HEK293 (cell line): Measurements from ENCODE around the gene ARMC3.
A peak's percentile ranks its signal among the peaks of the same experiment; 100 is the strongest.

ENCODE experiments used
- KLF7 ChIP-seq: fragments of 450-650 bp; formaldehyde crosslinking; IDR thresholded peaks from 2 replicates; pipeline ENCODE4 v1.5.1; 2016; ENCODE audit warnings: missing biosample characterization, missing genetic modification characterization, borderline replicate concordance
- KLF9 ChIP-seq: fragments of 450-650 bp; formaldehyde crosslinking; IDR thresholded peaks from 2 replicates; pipeline ENCODE4 v1.5.1; 2016; ENCODE audit warnings: missing biosample characterization, missing genetic modification characterization, low read depth
- PRDM1 ChIP-seq: fragments of 450-650 bp; formaldehyde crosslinking; IDR thresholded peaks from 2 replicates; pipeline ENCODE4; 2016; ENCODE audit warnings: missing biosample characterization, missing genetic modification characterization
- SP7 ChIP-seq: fragments of 450-650 bp; formaldehyde crosslinking; IDR thresholded peaks from 2 replicates; pipeline ENCODE4 v1.5.1; 2016; ENCODE audit warnings: missing biosample characterization, missing genetic modification characterization
- YY1 ChIP-seq: fragments of 450-650 bp; formaldehyde crosslinking; IDR thresholded peaks from 2 replicates; pipeline ENCODE4 v1.5.1; 2018; ENCODE audit warnings: missing biosample characterization, missing genetic modification characterization
- ZBTB48 ChIP-seq: fragments of 450-650 bp; formaldehyde crosslinking; IDR thresholded peaks from 2 replicates; pipeline ENCODE4 v1.5.1; 2016; ENCODE audit warnings: missing biosample characterization, missing genetic modification characterization
- ZFHX2 ChIP-seq: fragments of 450-650 bp; formaldehyde crosslinking; conservative IDR thresholded peaks from 2 replicates; pipeline ENCODE4 v1.5.1; 2016; ENCODE audit warnings: missing biosample characterization, missing genetic modification characterization
- ZIC2 ChIP-seq: fragments of 450-650 bp; formaldehyde crosslinking; IDR thresholded peaks from 2 replicates; pipeline ENCODE4 v1.5.1; 2016; ENCODE audit warnings: missing biosample characterization, missing genetic modification characterization
- ZNF19 ChIP-seq: fragments of 450-650 bp; formaldehyde crosslinking; IDR thresholded peaks from 2 replicates; pipeline ENCODE4; 2016; ENCODE audit warnings: missing biosample characterization, missing genetic modification characterization, low read depth
- ZNF202 ChIP-seq: fragments of 450-650 bp; formaldehyde crosslinking; IDR thresholded peaks from 2 replicates; pipeline ENCODE4 v1.5.1; 2016; ENCODE audit warnings: missing biosample characterization, missing genetic modification characterization, borderline replicate concordance
- ZNF214 ChIP-seq: fragments of 450-650 bp; formaldehyde crosslinking; IDR thresholded peaks from 2 replicates; pipeline ENCODE4 v1.5.1; 2017; ENCODE audit warnings: missing biosample characterization, mild to moderate bottlenecking, missing genetic modification characterization, borderline replicate concordance
- ZNF24 ChIP-seq: fragments of 450-650 bp; formaldehyde crosslinking; IDR thresholded peaks from 2 replicates; pipeline ENCODE4 v1.5.1; 2016; ENCODE audit warnings: missing biosample characterization, missing genetic modification characterization
- ZNF37A ChIP-seq: fragments of 450-650 bp; IDR thresholded peaks from 2 replicates; pipeline ENCODE4 v1.5.1; 2018; ENCODE audit warnings: missing biosample characterization, missing genetic modification characterization
- ZNF48 ChIP-seq: fragments of 450-650 bp; formaldehyde crosslinking; IDR thresholded peaks from 2 replicates; pipeline ENCODE4 v1.5.1; 2016; ENCODE audit warnings: missing biosample characterization, missing genetic modification characterization
- ZNF510 ChIP-seq: fragments of 450-650 bp; formaldehyde crosslinking; IDR thresholded peaks from 2 replicates; pipeline ENCODE4 v1.5.1; 2018; ENCODE audit warnings: mild to moderate bottlenecking, missing genetic modification characterization, missing biosample characterization; ENCODE audit not compliant: insufficient replicate concordance
- ZNF529 ChIP-seq: fragments of 450-650 bp; formaldehyde crosslinking; IDR thresholded peaks from 2 replicates; pipeline ENCODE4 v1.5.1; 2017; ENCODE audit warnings: missing genetic modification characterization, missing biosample characterization; ENCODE audit not compliant: insufficient replicate concordance
- ZNF621 ChIP-seq: fragments of 450-650 bp; formaldehyde crosslinking; IDR thresholded peaks from 2 replicates; pipeline ENCODE4 v1.5.1; 2017; ENCODE audit warnings: missing biosample characterization, missing genetic modification characterization
- ZNF626 ChIP-seq: fragments of 450-650 bp; sonication (Bioruptor Pico); formaldehyde crosslinking; IDR thresholded peaks from 2 replicates; pipeline ENCODE4 v1.5.1; 2018; ENCODE audit warnings: missing biosample characterization, missing genetic modification characterization, inconsistent platforms
- ZNF677 ChIP-seq: fragments of 450-650 bp; IDR thresholded peaks from 2 replicates; pipeline ENCODE4 v1.5.0; 2018; ENCODE audit warnings: missing biosample characterization, mild to moderate bottlenecking, missing genetic modification characterization, moderate library complexity
- ZNF768 ChIP-seq: fragments of 450-650 bp; formaldehyde crosslinking; IDR thresholded peaks from 2 replicates; pipeline ENCODE4 v1.5.1; 2018; ENCODE audit warnings: missing biosample characterization, mild to moderate bottlenecking, missing genetic modification characterization
- ZSCAN30 ChIP-seq: fragments of 450-650 bp; IDR thresholded peaks from 2 replicates; pipeline ENCODE4 v1.5.1; 2018; ENCODE audit warnings: missing biosample characterization, mild to moderate bottlenecking, missing genetic modification characterization, moderate library complexity
- TF ChIP-seq, protein P1 (sequence below): fragments of 450-650 bp; formaldehyde crosslinking; IDR thresholded peaks from 2 replicates; pipeline ENCODE4 v1.5.1; 2017; ENCODE audit warnings: missing biosample characterization, missing genetic modification characterization
- TF ChIP-seq, protein P2 (sequence below): fragments of 450-650 bp; formaldehyde crosslinking; IDR thresholded peaks from 2 replicates; pipeline ENCODE4 v1.5.1; 2016; ENCODE audit warnings: missing biosample characterization, missing genetic modification characterization
- TF ChIP-seq, protein P3 (sequence below): fragments of 450-650 bp; formaldehyde crosslinking; IDR thresholded peaks from 2 replicates; pipeline ENCODE4 v1.5.1; 2016; ENCODE audit warnings: missing biosample characterization, missing genetic modification characterization
- TF ChIP-seq, protein P4 (sequence below): fragments of 450-650 bp; formaldehyde crosslinking; optimal IDR thresholded peaks from 2 replicates; pipeline ENCODE3; 2016; ENCODE audit warnings: missing biosample characterization, mild to moderate bottlenecking, missing genetic modification characterization
- TF ChIP-seq, protein P5 (sequence below): fragments of 450-650 bp; formaldehyde crosslinking; IDR thresholded peaks from 2 replicates; pipeline ENCODE4 v1.5.1; 2016; ENCODE audit warnings: missing biosample characterization, missing genetic modification characterization
- TF ChIP-seq, protein P6 (sequence below): fragments of 450-650 bp; formaldehyde crosslinking; IDR thresholded peaks from 2 replicates; pipeline ENCODE4 v1.5.0; 2017; ENCODE audit warnings: missing biosample characterization, missing genetic modification characterization, borderline replicate concordance
- TF ChIP-seq, protein P7 (sequence below): fragments of 450-650 bp; formaldehyde crosslinking; IDR thresholded peaks from 2 replicates; pipeline ENCODE4 v1.5.1; 2017; ENCODE audit warnings: missing biosample characterization, missing genetic modification characterization

ARMC3 gene

DNA sequence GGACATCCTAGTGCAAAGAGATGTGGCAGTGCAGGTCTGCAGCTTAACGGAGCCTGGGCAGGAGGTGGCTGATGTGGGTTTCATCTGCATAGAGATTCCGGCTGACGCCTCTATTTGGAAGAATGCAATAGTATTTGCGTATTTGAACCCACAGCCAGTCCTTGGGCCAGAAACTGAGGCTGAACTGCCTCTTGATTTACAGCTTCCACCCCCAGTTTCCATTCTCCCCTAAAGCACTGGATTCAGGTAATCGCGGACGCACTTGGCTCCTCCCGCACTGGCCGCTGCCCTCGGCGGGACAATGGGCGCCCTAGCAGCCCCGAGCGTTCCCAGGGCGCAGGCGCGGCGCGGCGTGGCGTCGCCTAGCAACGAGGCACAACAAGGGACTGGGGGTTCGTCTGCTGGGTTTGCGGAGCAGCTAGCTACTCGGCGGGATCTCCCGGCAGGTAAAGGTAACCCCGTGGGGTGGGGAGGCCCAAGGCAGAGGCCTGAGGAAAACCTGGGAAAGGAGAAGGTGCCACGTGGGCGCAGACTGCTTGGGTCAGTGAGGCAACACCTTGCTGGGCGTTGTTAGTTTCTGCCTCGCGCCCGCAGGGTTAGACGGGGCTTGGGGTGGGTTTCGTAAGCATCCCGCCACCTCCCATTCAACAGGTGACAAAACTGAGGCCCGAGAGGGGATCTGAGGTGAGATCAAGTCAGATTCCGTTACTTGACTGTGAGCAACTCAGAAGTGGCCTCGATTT lies at the start of gene ARMC3 (continued):
- TF ChIP-seq, protein P1, sequence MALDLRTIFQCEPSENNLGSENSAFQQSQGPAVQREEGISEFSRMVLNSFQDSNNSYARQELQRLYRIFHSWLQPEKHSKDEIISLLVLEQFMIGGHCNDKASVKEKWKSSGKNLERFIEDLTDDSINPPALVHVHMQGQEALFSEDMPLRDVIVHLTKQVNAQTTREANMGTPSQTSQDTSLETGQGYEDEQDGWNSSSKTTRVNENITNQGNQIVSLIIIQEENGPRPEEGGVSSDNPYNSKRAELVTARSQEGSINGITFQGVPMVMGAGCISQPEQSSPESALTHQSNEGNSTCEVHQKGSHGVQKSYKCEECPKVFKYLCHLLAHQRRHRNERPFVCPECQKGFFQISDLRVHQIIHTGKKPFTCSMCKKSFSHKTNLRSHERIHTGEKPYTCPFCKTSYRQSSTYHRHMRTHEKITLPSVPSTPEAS, result no peak
- TF ChIP-seq ZNF19 (tag by site-specific recombination) (no peak), ZNF37A (tag by site-specific recombination) (no peak), KLF7 (tag by site-specific recombination) (no peak), ZNF529 (tag by site-specific recombination) (no peak), ZNF768 (tag by site-specific recombination) (no peak), ZSCAN30 (tag by site-specific recombination) (no peak), SP7 (0 out of 2 replicates have a peak, but pooled peaks have one; percentile 21), ZNF214 (tag by site-specific recombination) (no peak), ZIC2 (peak; percentile 51), ZNF621 (no peak), ZNF626 (tag by site-specific recombination) (no peak), ZFHX2 (tag by site-specific recombination) (no peak; the same call in 1 of the 2 replicates), ZBTB48 (tag by site-specific recombination) (peak; percentile 39; the same call in 1 of the 2 replicates), ZNF677 (no peak), ZNF48 (no peak), ZNF510 (tag by site-specific recombination) (no peak), PRDM1 (tag by site-specific recombination) (no peak), KLF9 (tag by site-specific recombination) (no peak), ZNF202 (no peak), YY1 (tag by site-specific recombination) (no peak), ZNF24 (tag by site-specific recombination) (no peak)
- TF ChIP-seq, protein P2, sequence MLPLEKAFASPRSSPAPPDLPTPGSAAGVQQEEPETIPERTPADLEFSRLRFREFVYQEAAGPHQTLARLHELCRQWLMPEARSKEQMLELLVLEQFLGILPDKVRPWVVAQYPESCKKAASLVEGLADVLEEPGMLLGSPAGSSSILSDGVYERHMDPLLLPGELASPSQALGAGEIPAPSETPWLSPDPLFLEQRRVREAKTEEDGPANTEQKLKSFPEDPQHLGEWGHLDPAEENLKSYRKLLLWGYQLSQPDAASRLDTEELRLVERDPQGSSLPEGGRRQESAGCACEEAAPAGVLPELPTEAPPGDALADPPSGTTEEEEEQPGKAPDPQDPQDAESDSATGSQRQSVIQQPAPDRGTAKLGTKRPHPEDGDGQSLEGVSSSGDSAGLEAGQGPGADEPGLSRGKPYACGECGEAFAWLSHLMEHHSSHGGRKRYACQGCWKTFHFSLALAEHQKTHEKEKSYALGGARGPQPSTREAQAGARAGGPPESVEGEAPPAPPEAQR (tag by site-specific recombination), result no peak
- TF ChIP-seq, protein P3, sequence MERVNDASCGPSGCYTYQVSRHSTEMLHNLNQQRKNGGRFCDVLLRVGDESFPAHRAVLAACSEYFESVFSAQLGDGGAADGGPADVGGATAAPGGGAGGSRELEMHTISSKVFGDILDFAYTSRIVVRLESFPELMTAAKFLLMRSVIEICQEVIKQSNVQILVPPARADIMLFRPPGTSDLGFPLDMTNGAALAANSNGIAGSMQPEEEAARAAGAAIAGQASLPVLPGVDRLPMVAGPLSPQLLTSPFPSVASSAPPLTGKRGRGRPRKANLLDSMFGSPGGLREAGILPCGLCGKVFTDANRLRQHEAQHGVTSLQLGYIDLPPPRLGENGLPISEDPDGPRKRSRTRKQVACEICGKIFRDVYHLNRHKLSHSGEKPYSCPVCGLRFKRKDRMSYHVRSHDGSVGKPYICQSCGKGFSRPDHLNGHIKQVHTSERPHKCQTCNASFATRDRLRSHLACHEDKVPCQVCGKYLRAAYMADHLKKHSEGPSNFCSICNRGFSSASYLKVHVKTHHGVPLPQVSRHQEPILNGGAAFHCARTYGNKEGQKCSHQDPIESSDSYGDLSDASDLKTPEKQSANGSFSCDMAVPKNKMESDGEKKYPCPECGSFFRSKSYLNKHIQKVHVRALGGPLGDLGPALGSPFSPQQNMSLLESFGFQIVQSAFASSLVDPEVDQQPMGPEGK (tag by site-specific recombination), result peak; percentile 62
- TF ChIP-seq, protein P4, sequence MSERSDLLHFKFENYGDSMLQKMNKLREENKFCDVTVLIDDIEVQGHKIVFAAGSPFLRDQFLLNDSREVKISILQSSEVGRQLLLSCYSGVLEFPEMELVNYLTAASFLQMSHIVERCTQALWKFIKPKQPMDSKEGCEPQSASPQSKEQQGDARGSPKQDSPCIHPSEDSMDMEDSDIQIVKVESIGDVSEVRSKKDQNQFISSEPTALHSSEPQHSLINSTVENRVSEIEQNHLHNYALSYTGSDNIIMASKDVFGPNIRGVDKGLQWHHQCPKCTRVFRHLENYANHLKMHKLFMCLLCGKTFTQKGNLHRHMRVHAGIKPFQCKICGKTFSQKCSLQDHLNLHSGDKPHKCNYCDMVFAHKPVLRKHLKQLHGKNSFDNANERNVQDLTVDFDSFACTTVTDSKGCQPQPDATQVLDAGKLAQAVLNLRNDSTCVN, result no peak
- TF ChIP-seq, protein P5, sequence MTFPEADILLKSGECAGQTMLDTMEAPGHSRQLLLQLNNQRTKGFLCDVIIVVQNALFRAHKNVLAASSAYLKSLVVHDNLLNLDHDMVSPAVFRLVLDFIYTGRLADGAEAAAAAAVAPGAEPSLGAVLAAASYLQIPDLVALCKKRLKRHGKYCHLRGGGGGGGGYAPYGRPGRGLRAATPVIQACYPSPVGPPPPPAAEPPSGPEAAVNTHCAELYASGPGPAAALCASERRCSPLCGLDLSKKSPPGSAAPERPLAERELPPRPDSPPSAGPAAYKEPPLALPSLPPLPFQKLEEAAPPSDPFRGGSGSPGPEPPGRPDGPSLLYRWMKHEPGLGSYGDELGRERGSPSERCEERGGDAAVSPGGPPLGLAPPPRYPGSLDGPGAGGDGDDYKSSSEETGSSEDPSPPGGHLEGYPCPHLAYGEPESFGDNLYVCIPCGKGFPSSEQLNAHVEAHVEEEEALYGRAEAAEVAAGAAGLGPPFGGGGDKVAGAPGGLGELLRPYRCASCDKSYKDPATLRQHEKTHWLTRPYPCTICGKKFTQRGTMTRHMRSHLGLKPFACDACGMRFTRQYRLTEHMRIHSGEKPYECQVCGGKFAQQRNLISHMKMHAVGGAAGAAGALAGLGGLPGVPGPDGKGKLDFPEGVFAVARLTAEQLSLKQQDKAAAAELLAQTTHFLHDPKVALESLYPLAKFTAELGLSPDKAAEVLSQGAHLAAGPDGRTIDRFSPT, result no peak
- TF ChIP-seq, protein P6, sequence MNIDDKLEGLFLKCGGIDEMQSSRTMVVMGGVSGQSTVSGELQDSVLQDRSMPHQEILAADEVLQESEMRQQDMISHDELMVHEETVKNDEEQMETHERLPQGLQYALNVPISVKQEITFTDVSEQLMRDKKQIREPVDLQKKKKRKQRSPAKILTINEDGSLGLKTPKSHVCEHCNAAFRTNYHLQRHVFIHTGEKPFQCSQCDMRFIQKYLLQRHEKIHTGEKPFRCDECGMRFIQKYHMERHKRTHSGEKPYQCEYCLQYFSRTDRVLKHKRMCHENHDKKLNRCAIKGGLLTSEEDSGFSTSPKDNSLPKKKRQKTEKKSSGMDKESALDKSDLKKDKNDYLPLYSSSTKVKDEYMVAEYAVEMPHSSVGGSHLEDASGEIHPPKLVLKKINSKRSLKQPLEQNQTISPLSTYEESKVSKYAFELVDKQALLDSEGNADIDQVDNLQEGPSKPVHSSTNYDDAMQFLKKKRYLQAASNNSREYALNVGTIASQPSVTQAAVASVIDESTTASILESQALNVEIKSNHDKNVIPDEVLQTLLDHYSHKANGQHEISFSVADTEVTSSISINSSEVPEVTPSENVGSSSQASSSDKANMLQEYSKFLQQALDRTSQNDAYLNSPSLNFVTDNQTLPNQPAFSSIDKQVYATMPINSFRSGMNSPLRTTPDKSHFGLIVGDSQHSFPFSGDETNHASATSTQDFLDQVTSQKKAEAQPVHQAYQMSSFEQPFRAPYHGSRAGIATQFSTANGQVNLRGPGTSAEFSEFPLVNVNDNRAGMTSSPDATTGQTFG (tag by site-specific recombination), result no peak
- TF ChIP-seq, protein P7, sequence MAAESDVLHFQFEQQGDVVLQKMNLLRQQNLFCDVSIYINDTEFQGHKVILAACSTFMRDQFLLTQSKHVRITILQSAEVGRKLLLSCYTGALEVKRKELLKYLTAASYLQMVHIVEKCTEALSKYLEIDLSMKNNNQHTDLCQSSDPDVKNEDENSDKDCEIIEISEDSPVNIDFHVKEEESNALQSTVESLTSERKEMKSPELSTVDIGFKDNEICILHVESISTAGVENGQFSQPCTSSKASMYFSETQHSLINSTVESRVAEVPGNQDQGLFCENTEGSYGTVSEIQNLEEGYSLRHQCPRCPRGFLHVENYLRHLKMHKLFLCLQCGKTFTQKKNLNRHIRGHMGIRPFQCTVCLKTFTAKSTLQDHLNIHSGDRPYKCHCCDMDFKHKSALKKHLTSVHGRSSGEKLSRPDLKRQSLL, result no peak
